ENCODE data around the gene NQO1.

DNA sequence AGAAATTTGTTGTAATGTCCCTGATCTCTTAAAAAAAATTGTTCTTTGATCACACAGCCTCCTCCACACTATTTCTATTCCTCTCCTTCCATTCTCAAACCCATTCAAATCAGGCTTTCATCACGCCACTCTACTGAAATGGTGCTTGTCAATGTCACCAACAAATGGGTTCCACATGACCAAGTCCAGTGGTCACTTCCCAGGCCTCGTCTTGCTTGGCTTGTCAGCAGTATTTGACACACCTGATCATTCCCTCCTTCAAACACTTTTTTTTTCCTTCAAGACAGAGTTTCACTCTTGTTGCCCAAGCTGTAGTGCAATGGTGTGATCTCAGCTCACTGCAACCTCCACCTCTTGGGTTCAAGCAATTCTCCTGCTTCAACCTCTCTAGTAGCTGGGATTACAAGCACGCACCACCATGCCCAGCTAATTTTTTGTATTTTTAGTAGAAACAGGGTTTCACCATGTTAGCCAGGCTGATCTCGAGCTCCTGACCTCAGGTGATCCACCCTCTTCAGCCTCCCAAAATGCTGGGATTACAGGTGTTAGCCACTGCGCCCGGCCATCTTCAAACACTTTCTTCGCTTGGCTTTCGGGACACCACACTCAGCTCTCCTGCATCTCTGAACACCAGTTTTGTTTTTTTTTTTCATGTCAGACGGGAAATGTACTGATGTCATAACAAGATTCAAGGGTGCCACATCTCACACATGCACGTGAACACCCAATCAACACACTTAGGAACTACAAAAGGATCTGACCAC is 18.3 kb downstream of the NQO1 start:
- TF ChIP-seq, protein P1, sequence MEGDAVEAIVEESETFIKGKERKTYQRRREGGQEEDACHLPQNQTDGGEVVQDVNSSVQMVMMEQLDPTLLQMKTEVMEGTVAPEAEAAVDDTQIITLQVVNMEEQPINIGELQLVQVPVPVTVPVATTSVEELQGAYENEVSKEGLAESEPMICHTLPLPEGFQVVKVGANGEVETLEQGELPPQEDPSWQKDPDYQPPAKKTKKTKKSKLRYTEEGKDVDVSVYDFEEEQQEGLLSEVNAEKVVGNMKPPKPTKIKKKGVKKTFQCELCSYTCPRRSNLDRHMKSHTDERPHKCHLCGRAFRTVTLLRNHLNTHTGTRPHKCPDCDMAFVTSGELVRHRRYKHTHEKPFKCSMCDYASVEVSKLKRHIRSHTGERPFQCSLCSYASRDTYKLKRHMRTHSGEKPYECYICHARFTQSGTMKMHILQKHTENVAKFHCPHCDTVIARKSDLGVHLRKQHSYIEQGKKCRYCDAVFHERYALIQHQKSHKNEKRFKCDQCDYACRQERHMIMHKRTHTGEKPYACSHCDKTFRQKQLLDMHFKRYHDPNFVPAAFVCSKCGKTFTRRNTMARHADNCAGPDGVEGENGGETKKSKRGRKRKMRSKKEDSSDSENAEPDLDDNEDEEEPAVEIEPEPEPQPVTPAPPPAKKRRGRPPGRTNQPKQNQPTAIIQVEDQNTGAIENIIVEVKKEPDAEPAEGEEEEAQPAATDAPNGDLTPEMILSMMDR (conservative IDR thresholded peaks at IDR 0.05; ENCODE audit: low read length) = no peak
- no peak for TF ChIP-seq EZH2phosphoT487 (IDR thresholded peaks at IDR 0.05; ENCODE audit: borderline replicate concordance)
